Mesenchymal stem cell (in vitro differentiated cells and primary cell): ENCODE results near the gene GPR62.

ENCODE experiments used
- DNase-seq: peaks from one replicate; pipeline ENCODE4 v3.0.0-alpha.2; 2013
- H2AFZ ChIP-seq: one replicate; pipeline ENCODE4 v1.6.1; 2013; ENCODE audit warnings: low read depth, mild to moderate bottlenecking, control low read depth, inconsistent platforms, low read length, moderate library complexity
- H2AK5ac ChIP-seq: 2 replicates; pipeline ENCODE4 v1.6.1; 2013; ENCODE audit warnings: low read length, moderate library complexity, mild to moderate bottlenecking, inconsistent platforms; ENCODE audit not compliant: severe bottlenecking
- H2BK120ac ChIP-seq: one replicate; pipeline ENCODE4 v1.6.1; 2013; ENCODE audit warnings: low read depth, mild to moderate bottlenecking, inconsistent platforms, low read length, moderate library complexity
- H2BK12ac ChIP-seq, 2 experiments: one replicate each; pipeline ENCODE4 v1.6.1; 2013; ENCODE audit warnings: inconsistent platforms in 2 of 2, low read length in 2 of 2, mild to moderate bottlenecking in 2 of 2, moderate library complexity in 2 of 2, control low read depth in 1 of 2
- H2BK15ac ChIP-seq: one replicate; pipeline ENCODE4 v1.6.1; 2013; ENCODE audit warnings: mild to moderate bottlenecking, low read depth, inconsistent platforms; ENCODE audit not compliant: poor library complexity, severe bottlenecking
- H2BK5ac ChIP-seq: 2 replicates; pipeline ENCODE4 v1.6.1; 2013; ENCODE audit warnings: low read depth, mild to moderate bottlenecking, low read length, control low read depth, inconsistent platforms; ENCODE audit not compliant: poor library complexity, severe bottlenecking
- H3K14ac ChIP-seq, 2 experiments: one replicate each; pipeline ENCODE4 v1.6.1; 2013; ENCODE audit warnings: inconsistent platforms in 2 of 2, low read length in 2 of 2, control low read depth in 1 of 2, mild to moderate bottlenecking in 1 of 2, moderate library complexity in 1 of 2
- H3K18ac ChIP-seq, 2 experiments: one replicate each; pipeline ENCODE4 v1.6.1; 2013; ENCODE audit warnings: inconsistent platforms in 2 of 2, low read length in 2 of 2, control low read depth in 1 of 2, low read depth in 1 of 2, mild to moderate bottlenecking in 1 of 2
- H3K23ac ChIP-seq, 2 experiments: one replicate each; pipeline ENCODE4 v1.6.1; 2013; ENCODE audit warnings: inconsistent platforms in 2 of 2, low read length in 2 of 2, mild to moderate bottlenecking in 2 of 2, moderate library complexity in 2 of 2, control low read depth in 1 of 2
- H3K27ac ChIP-seq: 2 replicates; pipeline ENCODE4 v1.5.1; 2013; ENCODE audit warnings: mild to moderate bottlenecking, moderate library complexity, low read length, control low read depth, inconsistent platforms; ENCODE audit not compliant: poor library complexity, severe bottlenecking
- H3K27me3 ChIP-seq, 2 experiments: 2 replicates each; pipeline versions ENCODE4 v1.6.1 to v1.7.0; 2013; ENCODE audit warnings: low read length in 2 of 2, mild to moderate bottlenecking in 2 of 2, moderate library complexity in 2 of 2, control low read depth in 1 of 2, inconsistent platforms in 1 of 2; ENCODE audit not compliant: control insufficient read depth in 1 of 2, insufficient read depth in 1 of 2
- H3K36me3 ChIP-seq, 2 experiments: 2 replicates each; pipeline versions ENCODE4 v1.6.1 to v1.7.0; 2013; ENCODE audit warnings: low read length in 2 of 2, control low read depth in 1 of 2, inconsistent platforms in 1 of 2, low read depth in 1 of 2, mild to moderate bottlenecking in 1 of 2; ENCODE audit not compliant: insufficient read depth in 2 of 2, control insufficient read depth in 1 of 2
- H3K4ac ChIP-seq, 2 experiments: one replicate each; pipeline ENCODE4 v1.6.1; 2013; ENCODE audit warnings: inconsistent platforms in 2 of 2, low read length in 2 of 2, mild to moderate bottlenecking in 2 of 2, moderate library complexity in 2 of 2, control low read depth in 1 of 2, low read depth in 1 of 2
- H3K4me1 ChIP-seq: 2 replicates; pipeline ENCODE4 v1.6.1; 2013; ENCODE audit warnings: low read depth, low read length, control low read depth; ENCODE audit not compliant: control insufficient read depth, insufficient read depth
- H3K4me2 ChIP-seq: 2 replicates; pipeline ENCODE4 v1.6.1; 2013; ENCODE audit warnings: low read length, mild to moderate bottlenecking, inconsistent platforms; ENCODE audit not compliant: poor library complexity, severe bottlenecking
- H3K4me3 ChIP-seq, 2 experiments: 2 replicates each; pipeline versions ENCODE4 v1.5.1 to v1.7.0; 2013; ENCODE audit warnings: low read length in 2 of 2, mild to moderate bottlenecking in 2 of 2, control low read depth in 1 of 2, low read depth in 1 of 2; ENCODE audit not compliant: insufficient read depth in 1 of 2
- H3K79me1 ChIP-seq: replicated peaks from 2 replicates; pipeline ENCODE4 v1.6.1; 2013; ENCODE audit warnings: mild to moderate bottlenecking, control low read depth, low read length, inconsistent platforms; ENCODE audit not compliant: poor library complexity, severe bottlenecking
- H3K9ac ChIP-seq: 2 replicates; pipeline ENCODE4 v1.7.0; 2013; ENCODE audit warnings: mild to moderate bottlenecking, low read length, moderate library complexity
- H3K9me3 ChIP-seq: 2 replicates; pipeline ENCODE4 v1.7.0; 2013; ENCODE audit warnings: mild to moderate bottlenecking, low read length; ENCODE audit not compliant: control insufficient read depth
- H4K8ac ChIP-seq: one replicate; pipeline ENCODE4 v1.6.1; 2013; ENCODE audit warnings: inconsistent platforms, mild to moderate bottlenecking, low read length, moderate library complexity
- H4K91ac ChIP-seq: one replicate; pipeline ENCODE4 v1.6.1; 2013; ENCODE audit warnings: mild to moderate bottlenecking, low read length, inconsistent platforms
- WGBS: methylation state at CpG from one replicate; pipeline ENCODE4 v1.1.7; 2013; ENCODE audit warnings: mixed read lengths; 5-methylcytosine and 5-hydroxymethylcytosine counted together

The GPR62 gene

GRCh38 chr3:51961602-51962569, 6.7 kb downstream of the GPR62 start:
- Histone ChIP-seq H3K9ac (no peak overlapping the region), H3K9me3 (no peaks in the 10 kb centered on the region)

GRCh38 chr3:51962854-51963530, 7.8 kb downstream of the GPR62 start:
- Histone ChIP-seq H2BK5ac (no peak overlapping the region), H2BK120ac (no peak overlapping the region), H4K91ac (no peak overlapping the region), H3K27me3 (no peaks in the 10 kb centered on the region), H3K9me3 (no peaks in the 10 kb centered on the region), H2BK12ac (no peak overlapping the region), H2BK15ac (no peak overlapping the region), H3K4me3 (no peak overlapping the region), H2AFZ (no peak overlapping the region), H3K79me1 (peaks cover 27% of the 10 kb centered on the region), H3K27ac (no peak overlapping the region), H3K4me1 (peaks cover 25% of the 10 kb centered on the region), H3K23ac (no peak overlapping the region), H3K4me2 (no peak overlapping the region), H3K14ac (no peak overlapping the region), H3K18ac (no peak overlapping the region), H2AK5ac (no peak overlapping the region), H4K8ac (no peak overlapping the region), H3K9ac (no peak overlapping the region), H3K4ac (no peak overlapping the region), H3K36me3 (peaks cover 29 to 46% of the 10 kb centered on the region in 2 experiments)
- 86% methylated on average over 6 of the region's 6 CpGs for WGBS
- DNase-seq = no peak

More at GRCh38 chr3:51961602-51962569, 6.7 kb downstream of the GPR62 start:
- Histone ChIP-seq H3K14ac (no peak overlapping the region), H2BK12ac (no peak overlapping the region), H4K91ac (no peak overlapping the region), H3K4me1 (peaks cover 24% of the 10 kb centered on the region), H3K27me3 (no peaks in the 10 kb centered on the region), H3K27ac (no peak overlapping the region), H2BK120ac (no peak overlapping the region), H3K36me3 (peaks cover 38 to 55% of the 10 kb centered on the region in 2 experiments), H2AK5ac (no peak overlapping the region), H4K8ac (no peak overlapping the region), H3K79me1 (peaks cover 24% of the 10 kb centered on the region), H3K4me3 (peak overlapping the region in 1 of 2 experiments; percentile 4), H3K4ac (no peak overlapping the region), H2BK15ac (no peak overlapping the region), H3K23ac (peak overlapping the region in 1 of 2 experiments; percentile 42), H3K4me2 (no peak overlapping the region), H3K18ac (no peak overlapping the region), H2AFZ (no peak overlapping the region), H2BK5ac (no peak overlapping the region)
- WGBS = 94% methylated on average over 7 of the region's 9 CpGs
- no peak for DNase-seq

- H3K14ac ChIP-seq = no peak overlapping the region
- no peak overlapping the region for H2BK5ac ChIP-seq
- no peak overlapping the region for H3K23ac ChIP-seq
- H3K79me1 ChIP-seq = peaks cover 27% of the 10 kb centered on the region
- H4K91ac ChIP-seq = no peak overlapping the region
- no peak overlapping the region for H3K4ac ChIP-seq
- H2BK12ac ChIP-seq = no peak overlapping the region
- H3K36me3 ChIP-seq = peaks cover 19 to 37% of the 10 kb centered on the region in 2 experiments
- H4K8ac ChIP-seq = no peak overlapping the region
- DNase-seq = no peak
- no peak overlapping the region for H3K4me2 ChIP-seq
- H2BK120ac ChIP-seq = no peak overlapping the region
- no peak overlapping the region for H3K9ac ChIP-seq
- no peaks in the 10 kb centered on the region for H3K27me3 ChIP-seq
- H3K27ac ChIP-seq = no peak overlapping the region
- no peak overlapping the region for H2BK15ac ChIP-seq
- H2AFZ ChIP-seq = no peak overlapping the region
- no peak overlapping the region for H3K4me3 ChIP-seq
- H2AK5ac ChIP-seq = no peak overlapping the region
- H3K4me1 ChIP-seq = peaks cover 34% of the 10 kb centered on the region
- H3K9me3 ChIP-seq = no peaks in the 10 kb centered on the region
- 80% methylated on average over 12 of the region's 12 CpGs for WGBS
- no peak overlapping the region for H3K18ac ChIP-seq
These were observed 8.8 kb downstream of the GPR62 start for GRCh38 chr3:51963951-51964451.

- Histone ChIP-seq H4K8ac (no peak overlapping the region), H2AK5ac (no peak overlapping the region), H2BK12ac (no peak overlapping the region), H4K91ac (peak overlapping the region; percentile 32), H2BK15ac (no peak overlapping the region), H3K27me3 (no peaks in the 10 kb centered on the region), H3K4me2 (no peak overlapping the region), H3K9me3 (no peaks in the 10 kb centered on the region), H3K79me1 (peaks cover 27% of the 10 kb centered on the region), H2BK5ac (no peak overlapping the region), H3K14ac (no peak overlapping the region), H3K4me3 (peak overlapping the region in 1 of 2 experiments; percentile 26), H3K9ac (no peak overlapping the region), H3K4ac (no peak overlapping the region), H3K36me3 (peaks cover 16 to 32% of the 10 kb centered on the region in 2 experiments), H2AFZ (no peak overlapping the region), H3K27ac (no peak overlapping the region), H3K4me1 (peaks cover 34% of the 10 kb centered on the region), H2BK120ac (no peak overlapping the region), H3K23ac (no peak overlapping the region), H3K18ac (no peak overlapping the region)
- no peak for DNase-seq
- 95% methylated on average over 2 of the region's 4 CpGs for WGBS
These were observed 9.3 kb downstream of the GPR62 start for GRCh38 chr3:51964521-51964920.
